GM21423 (cell line): ENCODE results near the gene DOCK1.

ENCODE experiments used
- ATAC-seq: cut with Tn5 transposase; IDR thresholded peaks from one replicate; pipeline ENCODE4 v1.9.1; 2021; ENCODE audit warnings: mild to moderate bottlenecking, moderate library complexity; ENCODE audit not compliant: unreplicated experiment

The DOCK1 gene

GRCh38 chr10:127157506-127158200 is 252.4 kb downstream of the DOCK1 start:
- no peak for ATAC-seq

DNA sequence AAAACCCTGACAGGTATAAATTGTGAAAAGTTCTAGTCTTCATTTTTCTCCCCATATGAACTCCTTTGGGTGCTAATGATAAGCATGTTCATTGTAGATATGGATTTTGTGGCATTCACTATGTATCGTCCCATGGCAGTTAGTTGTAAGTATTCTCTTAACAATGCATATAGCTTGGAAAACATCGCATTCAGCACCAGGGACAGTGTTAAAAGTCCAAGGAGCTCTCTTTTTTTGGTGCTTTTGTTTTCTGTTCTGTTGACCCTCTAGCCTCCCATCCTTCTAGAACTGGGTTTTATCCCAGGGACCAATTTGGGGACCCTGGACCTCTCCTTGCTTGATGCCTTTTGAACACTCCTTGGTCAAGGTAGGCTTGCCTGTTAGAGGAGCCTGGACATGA is 253.4 kb downstream of the DOCK1 start:
- ATAC-seq: no peak

- no peak for ATAC-seq
Measured at GRCh38 chr10:127159648-127160245, 254.5 kb downstream of the DOCK1 start.

DNA sequence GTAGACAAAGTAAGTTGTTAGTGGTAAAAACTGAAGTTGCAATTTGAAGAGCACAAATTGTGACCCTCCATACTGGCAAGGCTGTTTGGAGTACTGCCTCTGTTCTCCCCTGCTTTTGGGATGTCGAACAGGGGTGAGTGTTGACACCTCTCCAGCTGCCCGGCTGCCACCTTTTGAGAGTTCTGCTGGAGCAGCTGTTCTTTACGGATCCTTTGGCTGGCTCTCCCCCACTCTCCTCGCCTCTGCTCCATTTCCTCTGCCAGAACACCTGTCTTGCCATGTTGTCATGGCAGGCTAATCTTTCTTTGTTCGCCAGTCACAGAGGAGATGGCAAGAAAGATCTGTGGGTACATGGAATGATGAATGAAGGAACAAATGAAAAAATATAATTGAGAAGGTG is 256.3 kb downstream of the DOCK1 start:
- no peak for ATAC-seq

DNA sequence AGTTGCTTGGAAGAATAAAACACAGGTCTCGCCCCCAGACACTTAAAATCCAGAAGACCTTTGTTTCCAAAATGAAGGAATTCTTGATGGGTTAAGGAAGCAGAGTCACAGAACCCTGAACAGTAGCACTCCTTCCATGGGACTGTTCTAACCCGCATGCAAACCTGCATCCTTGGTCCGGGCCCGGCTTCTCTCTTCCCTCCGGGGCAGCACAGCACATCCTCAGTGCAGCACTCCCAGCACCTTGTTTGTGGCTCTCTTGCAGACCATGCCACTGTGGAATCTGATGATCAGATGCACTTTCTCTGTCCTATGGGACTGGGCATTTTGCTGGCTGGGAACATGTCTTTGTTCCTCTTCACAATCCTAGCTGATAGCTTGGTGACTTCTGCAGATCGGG is 257.6 kb downstream of the DOCK1 start:
- ATAC-seq: no peak

DNA sequence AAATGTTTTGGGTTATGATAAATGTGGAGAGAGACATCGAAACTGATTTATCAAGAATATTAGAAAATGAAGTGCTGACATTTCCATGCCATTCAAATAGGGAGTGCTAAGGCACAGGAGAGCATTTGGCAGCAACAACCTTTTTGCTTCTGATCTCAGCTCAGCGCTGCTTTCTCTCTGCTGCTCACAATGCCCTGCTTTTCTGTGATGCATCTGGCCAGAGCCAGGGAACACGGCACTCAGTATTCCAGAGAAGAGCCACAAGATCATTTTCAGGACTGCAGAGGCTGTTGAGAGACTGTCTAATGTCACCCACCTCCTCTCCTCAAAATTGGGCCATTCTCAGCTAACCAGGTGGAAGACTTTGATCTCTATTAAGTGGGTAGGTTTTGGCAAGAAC is 263.0 kb downstream of the DOCK1 start:
- no peak for ATAC-seq

GRCh38 chr10:127174866-127175265 is 269.6 kb downstream of the DOCK1 start:
- ATAC-seq: no peak

GRCh38 chr10:127175357-127176110 is 270.3 kb downstream of the DOCK1 start:
- ATAC-seq: no peak

DNA sequence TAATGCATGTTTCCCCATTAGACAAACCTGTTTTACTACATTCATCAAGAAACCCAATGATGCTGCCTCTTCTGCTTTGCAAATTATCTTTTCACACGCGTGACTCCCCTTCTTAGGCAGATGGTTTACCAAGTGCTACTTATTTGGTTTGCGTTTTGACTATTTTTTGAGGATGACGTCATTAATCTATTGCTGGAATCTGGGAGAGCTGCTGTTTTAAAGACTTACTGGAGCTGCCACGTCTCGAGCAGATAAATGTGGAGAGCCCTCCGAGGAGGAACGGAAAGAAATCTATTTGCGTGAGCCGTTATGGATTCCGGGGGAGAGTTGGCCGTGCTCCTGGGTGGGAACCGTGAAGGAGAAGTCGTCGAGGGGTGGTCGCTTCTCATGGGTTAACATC is 271.4 kb downstream of the DOCK1 start:
- no peak for ATAC-seq

- no peak for ATAC-seq
Measured at GRCh38 chr10:127179612-127180250, 274.5 kb downstream of the DOCK1 start.

- no peak for ATAC-seq
Measured at GRCh38 chr10:127182161-127182560, 276.9 kb downstream of the DOCK1 start.

GRCh38 chr10:127184582-127184981 is 279.4 kb downstream of the DOCK1 start:
- no peak for ATAC-seq

- ATAC-seq: no peak
Measured at GRCh38 chr10:127186813-127187212, 281.6 kb downstream of the DOCK1 start.

GRCh38 chr10:127189226-127189625 is 284.0 kb downstream of the DOCK1 start:
- ATAC-seq: no peak

- ATAC-seq: no peak
Measured at GRCh38 chr10:127190427-127190826, 285.2 kb downstream of the DOCK1 start.

- ATAC-seq: no peak
Measured at GRCh38 chr10:127193125-127193524, 287.9 kb downstream of the DOCK1 start.

DNA sequence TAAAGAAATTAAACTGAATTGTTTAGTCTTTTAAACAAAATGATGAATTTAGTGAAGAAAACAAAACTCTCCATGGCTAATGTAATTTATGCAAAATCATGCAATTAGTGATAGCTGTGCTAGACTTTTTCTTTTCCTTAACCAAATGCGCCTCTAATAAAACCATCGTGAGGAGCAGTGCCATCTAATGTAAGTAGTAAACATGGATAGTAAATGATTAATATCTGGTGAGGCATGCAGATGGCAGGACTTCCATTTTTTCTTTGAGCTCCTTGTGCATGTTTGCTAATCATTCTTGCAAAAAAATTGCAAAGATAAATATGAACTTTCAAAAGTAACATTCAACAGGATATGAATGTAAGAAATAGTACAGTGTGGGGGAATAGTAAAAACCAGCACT is 288.9 kb downstream of the DOCK1 start:
- ATAC-seq: no peak

DNA sequence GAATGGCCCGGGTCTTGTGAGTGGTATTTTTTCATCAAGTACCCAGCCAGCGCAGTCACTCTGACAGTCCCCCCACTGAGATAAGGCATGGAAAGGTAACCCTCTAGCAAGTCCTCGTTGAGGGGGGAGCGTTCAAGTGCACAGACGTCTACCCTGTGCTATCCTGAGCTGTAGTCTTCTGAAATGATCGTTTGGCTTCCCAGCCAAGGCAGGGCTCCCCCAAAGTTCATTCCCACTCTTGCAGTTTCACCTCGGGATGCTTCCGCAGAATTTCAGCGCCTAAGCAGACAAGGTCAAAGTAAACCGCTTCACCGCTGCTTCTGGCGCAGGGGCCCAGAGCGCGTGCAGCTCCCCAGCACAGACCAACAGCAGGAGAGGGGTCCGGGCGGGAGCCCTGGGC is 289.4 kb downstream of the DOCK1 start:
- no peak for ATAC-seq

DNA sequence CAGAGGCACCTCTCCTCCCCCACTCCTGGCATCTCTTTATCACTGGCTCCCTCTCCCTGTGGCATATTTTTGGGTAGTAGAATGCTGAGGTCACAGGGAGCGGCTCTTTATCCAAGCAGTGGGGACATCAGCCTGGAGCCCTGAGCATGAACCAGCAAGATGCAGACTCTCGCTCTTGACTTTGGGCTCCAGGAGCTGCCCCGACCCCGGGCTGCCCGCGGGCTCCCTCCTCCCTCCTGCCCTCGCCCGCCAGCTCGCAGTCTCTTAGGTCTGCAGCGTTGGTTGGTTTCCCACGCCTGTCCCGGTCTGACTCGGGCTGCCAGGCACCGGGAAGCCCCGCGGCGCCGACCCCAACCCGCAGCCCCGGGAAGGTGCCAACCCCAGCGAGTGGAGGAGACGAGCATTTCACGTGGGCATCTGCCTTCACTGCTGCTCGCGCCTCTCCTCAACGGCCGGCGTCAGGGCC is 289.8 kb downstream of the DOCK1 start:
- no peak for ATAC-seq

DNA sequence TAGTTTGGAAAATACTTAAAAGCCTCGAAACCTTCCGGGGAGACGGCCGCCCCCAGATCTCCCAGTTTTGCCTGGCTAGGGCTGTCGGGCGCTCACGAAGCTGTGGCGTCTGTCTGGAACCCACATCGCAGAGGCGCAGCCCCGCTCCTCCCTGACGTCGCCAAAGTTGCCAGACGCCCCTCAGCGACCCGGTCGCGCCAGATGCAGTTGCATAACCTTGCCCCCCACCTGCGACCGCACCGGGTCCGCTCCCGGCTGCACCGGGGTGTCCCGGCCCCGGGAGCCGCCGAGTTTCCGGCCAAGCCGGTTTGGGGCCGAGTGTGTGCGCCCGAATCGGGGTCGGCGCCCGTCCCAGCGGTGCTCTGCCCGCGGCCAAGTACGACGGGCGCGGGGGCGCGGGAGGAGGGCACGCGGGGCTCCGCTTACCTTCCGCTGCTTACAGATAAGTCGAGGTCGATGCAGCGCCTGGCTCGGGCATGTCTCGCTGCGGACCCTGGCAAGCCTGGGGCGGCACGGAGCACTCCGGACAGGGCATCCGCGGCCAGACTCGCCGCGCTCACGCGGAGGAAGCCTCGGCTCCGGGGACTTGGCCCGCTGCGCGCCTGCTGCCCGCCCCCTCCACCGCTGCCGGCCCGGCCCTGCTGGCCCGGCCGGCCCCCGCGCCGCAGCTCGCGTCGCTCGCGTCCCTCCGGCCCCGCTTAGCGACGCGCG is 290.5 kb downstream of the DOCK1 start:
- no peak for ATAC-seq
